ENCODE measurements around the gene MEIOC.

GRCh38 chr17:44630703-44631102 is 25.6 kb upstream of the MEIOC start:
- TF ChIP-seq, protein P1, sequence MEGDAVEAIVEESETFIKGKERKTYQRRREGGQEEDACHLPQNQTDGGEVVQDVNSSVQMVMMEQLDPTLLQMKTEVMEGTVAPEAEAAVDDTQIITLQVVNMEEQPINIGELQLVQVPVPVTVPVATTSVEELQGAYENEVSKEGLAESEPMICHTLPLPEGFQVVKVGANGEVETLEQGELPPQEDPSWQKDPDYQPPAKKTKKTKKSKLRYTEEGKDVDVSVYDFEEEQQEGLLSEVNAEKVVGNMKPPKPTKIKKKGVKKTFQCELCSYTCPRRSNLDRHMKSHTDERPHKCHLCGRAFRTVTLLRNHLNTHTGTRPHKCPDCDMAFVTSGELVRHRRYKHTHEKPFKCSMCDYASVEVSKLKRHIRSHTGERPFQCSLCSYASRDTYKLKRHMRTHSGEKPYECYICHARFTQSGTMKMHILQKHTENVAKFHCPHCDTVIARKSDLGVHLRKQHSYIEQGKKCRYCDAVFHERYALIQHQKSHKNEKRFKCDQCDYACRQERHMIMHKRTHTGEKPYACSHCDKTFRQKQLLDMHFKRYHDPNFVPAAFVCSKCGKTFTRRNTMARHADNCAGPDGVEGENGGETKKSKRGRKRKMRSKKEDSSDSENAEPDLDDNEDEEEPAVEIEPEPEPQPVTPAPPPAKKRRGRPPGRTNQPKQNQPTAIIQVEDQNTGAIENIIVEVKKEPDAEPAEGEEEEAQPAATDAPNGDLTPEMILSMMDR (IDR thresholded peaks at IDR 0.05) = no peak
- no peak for TF ChIP-seq POLR2A (IDR thresholded peaks at IDR 0.05)
